Epithelial cell of prostate (primary cell): ENCODE measurements around the gene CNGA1.
"Not testable (repeated sequence)": the region's sequence is repeated elsewhere in the genome, so short reads cannot be mapped to it uniquely, and the experiment has no call there.

ENCODE experiments used
- DNase-seq: peaks from one replicate; pipeline ENCODE4 v3.0.0-alpha.2; 2011; ENCODE audit warnings: low read depth, low spot score
- H3K27ac ChIP-seq: fragments of 450-650 bp; 2 replicates; pipeline ENCODE4 v1.5.1; 2017; ENCODE audit warnings: mild to moderate bottlenecking

Gene CNGA1

DNA sequence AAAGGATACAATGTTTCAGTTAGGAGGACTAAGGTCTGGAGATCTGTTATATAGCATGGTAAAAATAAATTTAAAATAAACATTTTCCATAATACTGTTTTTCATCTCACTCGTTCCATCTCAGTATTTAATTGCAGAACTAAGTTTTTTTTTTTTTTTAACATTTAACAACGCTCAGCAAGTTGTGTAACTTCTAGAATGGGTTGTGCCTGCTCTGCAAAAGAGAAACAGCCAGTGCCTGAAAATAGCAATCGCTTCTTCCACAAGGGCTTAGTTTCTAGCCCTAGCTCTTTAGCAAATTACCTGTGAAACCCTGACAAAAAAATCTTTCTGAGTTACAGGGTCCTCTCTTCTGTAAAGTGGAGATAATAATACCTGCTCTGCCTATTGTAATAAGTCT, 41.9 kb downstream of the CNGA1 start:
- no peak for DNase-seq

GRCh38 chr4:47972721-47973120, 43.8 kb downstream of the CNGA1 start:
- no peak for DNase-seq
- no peak overlapping the region for H3K27ac ChIP-seq

More for the DNA sequence above, 41.9 kb downstream of the CNGA1 start:
- no peak overlapping the region for H3K27ac ChIP-seq

DNA sequence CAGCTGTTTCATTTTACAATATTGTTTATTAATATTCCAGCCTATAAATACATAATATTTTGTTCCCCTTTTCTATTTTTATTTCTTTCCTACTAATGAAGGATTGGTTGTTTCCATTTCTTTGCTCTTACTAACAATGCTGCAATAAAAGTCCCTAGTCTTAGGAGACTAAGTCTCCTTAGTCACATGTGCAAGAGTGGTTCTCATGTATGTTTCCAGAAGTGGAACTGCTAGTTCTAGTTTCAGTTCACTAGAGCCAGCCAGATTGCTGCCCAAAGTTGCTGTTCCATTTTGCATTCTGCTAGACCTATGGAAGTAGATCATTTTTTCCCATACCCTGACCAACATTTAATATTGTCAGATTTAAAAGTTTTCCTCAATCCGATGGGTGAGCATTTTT, 44.3 kb downstream of the CNGA1 start:
- no peak overlapping the region for H3K27ac ChIP-seq
- no peak for DNase-seq

DNA sequence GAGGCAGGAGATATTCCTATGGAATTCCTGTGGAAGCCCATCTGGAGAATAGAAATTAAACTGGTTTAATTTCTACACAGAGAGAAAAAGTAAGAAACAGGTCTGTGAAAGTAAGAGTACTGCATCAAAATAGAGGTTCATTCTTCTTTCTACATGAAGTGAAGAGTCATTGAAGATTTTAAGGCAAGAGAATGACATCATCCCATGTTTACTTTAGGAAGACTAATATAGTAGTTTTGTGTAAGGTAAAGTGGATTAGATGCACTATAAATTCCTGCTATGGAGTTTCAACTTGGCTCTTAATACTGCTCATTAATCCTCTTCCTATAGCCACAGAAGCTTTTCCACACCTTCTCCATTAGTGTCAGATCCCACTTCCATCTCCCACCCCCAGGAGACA, 47.6 kb downstream of the CNGA1 start:
- H3K27ac ChIP-seq, result no peak overlapping the region
- DNase-seq, result no peak

GRCh38 chr4:47954677-47955076, 61.8 kb downstream of the CNGA1 start:
- DNase-seq, result no peak
- H3K27ac ChIP-seq, result no peak overlapping the region

- no peak for DNase-seq
- no peak overlapping the region for H3K27ac ChIP-seq
Measured at GRCh38 chr4:47954245-47954644, 62.2 kb downstream of the CNGA1 start.

DNA sequence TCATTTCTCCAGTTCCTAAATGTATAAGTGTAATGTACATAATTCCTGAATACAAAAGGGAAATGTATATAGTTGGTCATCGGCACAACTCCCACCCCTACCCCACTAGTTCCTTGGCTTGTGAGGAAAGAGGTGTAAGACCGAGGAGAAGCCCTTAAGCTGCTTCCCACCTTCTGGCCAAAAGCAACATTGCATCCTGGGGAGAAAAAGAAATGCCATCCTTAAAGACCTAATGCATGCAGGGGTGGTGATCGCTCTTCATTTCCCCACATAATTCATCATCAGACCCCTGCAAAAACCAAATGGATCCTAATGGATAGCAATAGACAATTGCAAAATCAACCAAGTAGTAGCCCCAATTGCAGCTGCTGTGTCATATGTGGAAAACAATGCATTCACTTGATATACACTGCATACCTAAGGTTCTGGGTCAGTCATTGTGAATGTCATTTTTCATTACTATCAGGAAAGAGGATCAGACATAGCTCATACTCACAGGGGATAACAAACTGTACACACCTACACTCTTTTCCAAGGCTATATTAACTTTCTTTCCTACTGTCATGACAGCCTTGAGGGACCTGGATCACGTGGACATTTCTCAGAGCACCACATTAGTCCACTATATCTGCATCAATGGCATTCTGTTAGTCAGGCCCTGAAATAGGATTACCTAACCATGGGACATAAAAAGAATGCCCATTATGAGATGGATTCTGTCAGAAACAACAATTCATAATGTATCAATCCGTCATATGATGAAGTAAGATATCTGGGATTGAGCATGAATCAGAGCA, 70.4 kb downstream of the CNGA1 start:
- no peak for DNase-seq
- H3K27ac ChIP-seq, result no peak overlapping the region

DNA sequence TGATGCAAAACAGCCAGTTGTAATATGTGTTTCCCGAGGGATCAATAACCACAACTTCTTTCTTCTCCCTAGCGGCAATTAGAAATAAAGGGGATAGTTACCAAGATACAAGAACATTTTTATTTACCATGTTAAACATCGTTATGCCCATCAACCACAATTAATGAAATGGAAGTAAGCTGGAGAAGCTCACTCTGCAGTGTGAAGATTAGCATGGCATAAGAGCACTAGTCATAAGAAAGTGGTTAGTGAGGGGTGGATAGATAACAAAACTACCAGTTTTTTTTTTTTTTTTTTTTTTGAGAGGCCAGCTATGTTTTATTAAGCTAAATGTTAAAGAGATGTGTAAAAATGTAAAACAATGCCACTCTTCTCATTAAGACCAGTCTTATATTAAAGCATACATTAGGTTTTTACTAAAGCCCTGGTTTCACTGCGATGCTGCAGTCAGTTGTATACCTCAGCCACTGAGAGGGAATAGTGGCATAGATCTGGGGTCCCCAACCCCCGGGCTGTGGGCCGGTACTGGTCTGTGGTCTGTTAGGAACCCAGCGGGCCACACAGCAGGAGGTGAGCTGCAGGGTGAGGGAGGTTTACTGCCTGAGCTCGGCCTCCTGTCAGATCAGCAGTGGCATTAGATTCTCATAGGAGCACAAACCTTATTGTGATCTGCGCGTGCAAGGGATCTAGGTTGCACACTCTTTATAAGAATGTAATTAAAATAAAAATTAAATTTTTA, 74.2 kb downstream of the CNGA1 start:
- no peak overlapping the region for H3K27ac ChIP-seq
- no peak for DNase-seq

DNA sequence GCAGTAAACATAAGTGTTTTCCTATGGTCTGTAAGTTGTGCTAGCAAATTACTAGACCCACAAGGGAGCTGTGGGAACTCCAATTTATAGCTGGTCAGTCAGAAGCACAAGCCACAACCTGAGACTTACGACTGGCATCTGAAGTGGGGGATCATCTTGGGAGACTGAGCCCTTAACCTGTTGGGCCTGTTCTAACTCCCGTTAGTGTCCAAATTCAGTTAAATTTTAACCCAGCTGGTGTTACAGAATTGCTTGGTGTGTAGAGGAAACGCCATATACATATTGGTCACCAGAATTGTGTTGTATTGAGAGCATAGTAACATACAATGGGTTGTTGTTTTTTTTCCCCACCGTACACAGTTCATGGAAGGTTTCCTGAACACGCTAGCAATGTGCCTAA, 77.0 kb downstream of the CNGA1 start:
- H3K27ac ChIP-seq, result no peak overlapping the region
- DNase-seq, result no peak

DNA sequence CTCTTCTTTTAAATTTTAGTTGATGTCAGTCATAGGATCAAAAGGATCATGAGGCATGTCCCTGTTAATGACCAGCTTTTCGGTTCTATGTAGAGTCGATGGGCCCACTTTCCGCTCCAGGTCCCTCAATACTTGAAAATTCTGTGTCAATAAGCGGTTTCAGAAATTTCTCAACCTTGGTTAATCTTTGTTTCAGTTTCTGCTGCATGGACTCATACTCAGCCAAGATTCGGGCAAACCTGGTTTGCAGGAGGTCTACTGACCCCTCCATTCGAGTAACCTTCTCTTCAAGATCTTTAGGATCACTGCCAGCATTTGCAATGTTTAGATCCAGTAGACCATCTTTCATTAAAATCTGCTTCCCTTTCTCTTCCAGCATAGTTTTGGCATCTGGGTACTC, 80.1 kb downstream of the CNGA1 start:
- no peak overlapping the region for H3K27ac ChIP-seq
- DNase-seq, result no peak

DNA sequence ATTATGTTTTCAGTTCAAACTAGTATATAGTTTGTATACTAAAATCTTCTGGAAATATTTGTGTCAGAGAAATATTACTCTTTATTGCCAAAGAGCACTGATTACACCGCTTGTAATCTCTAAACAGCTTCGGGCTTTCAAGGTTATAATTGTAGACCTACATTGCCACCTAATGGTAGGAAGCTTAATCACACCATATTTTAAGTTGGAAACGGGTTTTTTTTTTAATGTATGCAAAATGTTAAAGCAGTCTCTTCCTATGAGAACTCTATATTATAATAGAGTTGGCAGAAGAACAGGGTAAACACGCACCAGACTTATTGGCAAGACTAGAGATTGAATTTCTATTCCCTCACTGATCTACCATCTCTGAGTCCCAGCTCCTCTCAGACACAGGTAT, 82.6 kb downstream of the CNGA1 start:
- H3K27ac ChIP-seq, result no peak overlapping the region
- DNase-seq, result no peak

- DNase-seq, result no peak
- H3K27ac ChIP-seq, result no peak overlapping the region
Measured at GRCh38 chr4:47930971-47931804, 85.3 kb downstream of the CNGA1 start.

GRCh38 chr4:47929682-47930201, 86.7 kb downstream of the CNGA1 start:
- DNase-seq, result no peak
- no peak overlapping the region for H3K27ac ChIP-seq

GRCh38 chr4:47926667-47927258, 89.7 kb downstream of the CNGA1 start:
- H3K27ac ChIP-seq, result no peak overlapping the region
- no peak for DNase-seq

DNA sequence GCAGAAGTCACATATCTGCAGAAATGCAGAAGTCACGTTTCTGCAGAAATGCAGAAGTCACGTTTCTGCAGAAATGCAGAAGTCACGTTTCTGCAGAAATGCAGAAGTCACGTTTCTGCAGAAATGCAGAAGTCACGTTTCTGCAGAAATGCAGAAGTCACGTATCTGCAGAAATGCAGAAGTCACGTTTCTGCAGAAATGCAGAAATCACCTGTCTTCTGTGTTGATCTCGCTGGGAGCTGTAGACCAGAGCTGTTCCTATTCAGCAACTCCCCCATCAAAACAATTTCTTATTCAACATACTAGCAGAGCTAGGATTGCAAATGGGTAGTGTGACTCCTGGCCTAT, 93.2 kb downstream of the CNGA1 start:
- not testable (repeated sequence) for H3K27ac ChIP-seq, DNase-seq

GRCh38 chr4:47922436-47923260, 93.8 kb downstream of the CNGA1 start:
- H3K27ac ChIP-seq, result not testable (repeated sequence)

DNA sequence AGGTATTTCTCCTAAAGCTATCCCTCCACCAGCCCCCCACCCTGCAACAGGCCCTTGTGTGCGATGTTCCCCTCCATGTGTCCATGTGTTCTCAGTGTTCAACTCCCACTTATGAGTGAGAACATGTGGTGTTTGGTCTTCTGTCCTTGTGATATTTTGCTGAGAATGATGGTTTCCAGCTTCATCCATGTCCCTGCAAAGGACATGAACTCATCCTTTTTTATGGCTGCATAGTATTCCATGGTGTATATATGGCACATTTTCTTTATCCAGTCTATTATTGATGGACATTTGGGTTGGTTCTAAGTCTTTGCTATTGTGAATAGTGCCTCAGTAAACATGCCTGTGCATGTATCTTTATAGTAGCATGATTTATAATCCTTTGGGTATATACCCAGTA, 99.3 kb downstream of the CNGA1 start:
- DNase-seq, H3K27ac ChIP-seq: not testable (repeated sequence)

More at GRCh38 chr4:47922436-47923260, 93.8 kb downstream of the CNGA1 start:
- DNase-seq, result not testable (repeated sequence)

DNA sequence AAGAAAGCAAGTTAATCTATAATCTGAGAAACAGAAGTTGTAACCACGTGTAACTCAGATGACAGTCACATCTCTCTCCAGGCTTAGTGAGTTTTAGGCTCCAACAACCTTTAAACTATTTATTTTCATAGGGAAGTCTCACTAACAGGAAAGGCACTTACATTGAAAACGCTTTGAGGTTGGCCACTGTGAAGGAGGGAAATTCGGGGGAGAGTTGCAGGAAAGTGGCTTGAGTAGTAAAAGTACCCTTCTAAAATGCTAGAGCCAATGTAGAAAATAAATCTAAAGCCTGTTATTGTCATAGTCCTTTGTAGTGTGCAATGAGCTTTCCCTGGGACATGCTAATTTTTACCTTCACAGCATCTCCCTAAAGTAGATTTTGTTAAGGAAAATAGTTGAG, 101.1 kb downstream of the CNGA1 start:
- H3K27ac ChIP-seq, result no peak overlapping the region
- DNase-seq, result no peak

DNA sequence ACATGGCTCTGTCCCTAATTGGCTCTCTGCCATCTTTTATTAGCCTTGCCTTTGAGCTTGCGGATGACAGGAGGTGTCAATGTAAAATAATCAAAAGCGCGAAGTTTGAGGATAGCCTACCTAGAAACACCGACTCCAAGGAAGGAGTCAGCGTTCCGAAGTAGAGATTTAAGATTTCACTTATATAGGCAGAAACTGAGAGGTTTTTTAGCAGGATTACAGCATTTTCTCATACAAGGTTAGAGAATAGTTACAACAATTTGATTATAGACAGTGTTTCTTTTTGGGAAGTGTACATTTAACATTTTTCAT, 101.6 kb downstream of the CNGA1 start:
- no peak overlapping the region for H3K27ac ChIP-seq
- DNase-seq, result no peak
